ENCODE data around the gene WDR70.

Gene WDR70

DNA sequence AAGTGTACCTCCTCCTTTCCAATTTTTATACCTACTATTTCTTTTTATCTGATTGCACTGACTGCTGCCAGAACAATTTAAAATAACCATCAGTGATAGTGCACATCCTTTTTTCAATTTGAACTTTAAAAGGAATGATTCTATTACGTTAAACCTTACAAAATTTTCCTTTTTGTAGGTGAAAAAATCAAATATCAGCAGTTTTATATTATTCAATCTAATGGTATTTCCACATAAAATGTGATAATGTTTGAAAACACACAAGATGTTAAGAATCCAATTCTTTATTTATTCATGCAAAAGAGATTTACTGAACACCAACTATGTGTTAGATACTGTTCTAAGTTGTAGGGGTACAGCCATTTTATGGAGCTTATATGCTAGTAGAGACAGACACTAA lies 355.0 kb downstream of the WDR70 start:
- no peak overlapping the region for H3K4me3 ChIP-seq (replicated peaks in 1 of 2; ENCODE audit: low read depth in 2 of 2, low read length in 2 of 2)
- TF ChIP-seq CTCF (IDR thresholded peaks at IDR 0.05; ENCODE audit: low read depth, low read length): no peak

GRCh38 chr5:37735649-37736347 lies 356.7 kb downstream of the WDR70 start:
- DNase-seq (ENCODE audit: low read depth in 2 of 2): peak; percentile 29 to 57
- TF ChIP-seq CTCF (IDR thresholded peaks at IDR 0.05; ENCODE audit: low read depth, low read length): no peak
- H3K4me3 ChIP-seq (replicated peaks in 1 of 2; ENCODE audit: low read depth in 2 of 2, low read length in 2 of 2): no peak overlapping the region

More for the DNA sequence above, 355.0 kb downstream of the WDR70 start:
- DNase-seq (ENCODE audit: low read depth in 2 of 2): no peak

GRCh38 chr5:37736397-37736796 lies 357.3 kb downstream of the WDR70 start:
- H3K4me3 ChIP-seq (replicated peaks in 1 of 2; ENCODE audit: low read depth in 2 of 2, low read length in 2 of 2): no peak overlapping the region
- no peak for TF ChIP-seq CTCF (IDR thresholded peaks at IDR 0.05; ENCODE audit: low read depth, low read length)

DNA sequence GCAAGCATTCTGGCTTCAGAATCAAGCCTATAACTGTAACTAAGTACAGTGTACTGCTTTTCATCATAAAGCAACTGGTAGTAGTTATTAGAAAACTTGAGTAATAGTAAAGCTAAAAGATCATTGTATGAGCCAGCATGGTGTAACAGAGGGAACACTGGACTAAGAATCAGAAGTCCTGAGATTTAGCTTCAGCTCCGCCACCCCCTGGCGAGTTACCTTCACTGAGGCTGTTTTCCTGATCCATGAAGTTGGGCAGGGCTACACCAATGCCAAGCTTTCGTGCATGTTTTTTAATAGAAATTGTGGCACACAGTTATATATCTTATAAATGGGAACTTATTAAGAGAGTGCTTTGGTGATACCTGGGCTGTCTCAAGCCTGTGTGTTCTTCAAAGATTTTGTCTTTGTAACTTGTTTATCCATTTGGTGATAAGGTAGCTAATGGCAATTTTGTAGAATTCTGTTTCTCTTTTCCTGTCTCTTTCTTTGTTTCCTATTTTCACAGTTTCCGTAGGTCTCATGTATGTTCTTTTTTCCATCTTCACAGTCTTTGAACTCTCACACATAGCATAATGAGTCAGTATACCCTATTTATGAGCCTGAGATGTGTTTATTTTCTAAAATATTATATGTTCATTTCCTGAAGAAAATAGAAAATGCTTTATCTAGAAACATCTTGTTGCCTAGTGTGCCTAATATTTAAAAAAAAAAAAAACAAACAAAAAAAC lies 358.4 kb downstream of the WDR70 start:
- H3K4me3 ChIP-seq (replicated peaks in 1 of 2; ENCODE audit: low read depth in 2 of 2, low read length in 2 of 2): no peak overlapping the region
- peak in 1 of 2 donors; percentile 11 for DNase-seq (ENCODE audit: low read depth in 2 of 2)
- no peak for TF ChIP-seq CTCF (IDR thresholded peaks at IDR 0.05; ENCODE audit: low read depth, low read length)

More at GRCh38 chr5:37736397-37736796, 357.3 kb downstream of the WDR70 start:
- no peak for DNase-seq (ENCODE audit: low read depth in 2 of 2)

GRCh38 chr5:37738057-37738691 lies 359.1 kb downstream of the WDR70 start:
- H3K4me3 ChIP-seq (replicated peaks in 1 of 2; ENCODE audit: low read depth in 2 of 2, low read length in 2 of 2): peak overlapping the region in 1 of 2 donors; percentile 2
- TF ChIP-seq CTCF (IDR thresholded peaks at IDR 0.05; ENCODE audit: low read depth, low read length): no peak
- DNase-seq (ENCODE audit: low read depth in 2 of 2): peak; percentile 94 to 97

GRCh38 chr5:37738865-37739488 lies 359.9 kb downstream of the WDR70 start:
- no peak for TF ChIP-seq CTCF (IDR thresholded peaks at IDR 0.05; ENCODE audit: low read depth, low read length)
- no peak overlapping the region for H3K4me3 ChIP-seq (replicated peaks in 1 of 2; ENCODE audit: low read depth in 2 of 2, low read length in 2 of 2)
- DNase-seq (ENCODE audit: low read depth in 2 of 2): peak in 1 of 2 donors; percentile 22
